Measurements from ENCODE around the gene ZNF652.
A peak's percentile ranks its signal among the peaks of the same experiment; 100 is the strongest.
"Not testable (repeated sequence)": the region's sequence is repeated elsewhere in the genome, so short reads cannot be mapped to it uniquely, and the experiment has no call there.

ZNF652 gene

GRCh38 chr17:49365667-49366066 is 3.6 kb upstream of the ZNF652 start:
- DNase-seq (ENCODE audit: low read depth) = no peak
- TF ChIP-seq CTCF (IDR thresholded peaks at IDR 0.05; ENCODE audit: low read depth, low read length, missing control alignments) = peak; percentile 31
- no peak overlapping the region for H3K4me3 ChIP-seq (ENCODE audit: low read depth, low read length)

- not testable (repeated sequence) for DNase-seq (ENCODE audit: low read depth); H3K4me3 ChIP-seq (ENCODE audit: low read depth, low read length)
Measured at GRCh38 chr17:49365126-49365525, 3.1 kb upstream of the ZNF652 start.

- no peak overlapping the region for H3K4me3 ChIP-seq (ENCODE audit: low read depth, low read length)
- no peak for TF ChIP-seq CTCF (IDR thresholded peaks at IDR 0.05; ENCODE audit: low read depth, low read length, missing control alignments)
- DNase-seq (ENCODE audit: low read depth) = no peak
Measured at GRCh38 chr17:49364119-49364518, 2.1 kb upstream of the ZNF652 start.

GRCh38 chr17:49363251-49363650 is 1.2 kb upstream of the ZNF652 start:
- TF ChIP-seq CTCF (IDR thresholded peaks at IDR 0.05; ENCODE audit: low read depth, low read length, missing control alignments) = no peak
- DNase-seq (ENCODE audit: low read depth) = no peak
- H3K4me3 ChIP-seq (ENCODE audit: low read depth, low read length) = no peak overlapping the region

DNA sequence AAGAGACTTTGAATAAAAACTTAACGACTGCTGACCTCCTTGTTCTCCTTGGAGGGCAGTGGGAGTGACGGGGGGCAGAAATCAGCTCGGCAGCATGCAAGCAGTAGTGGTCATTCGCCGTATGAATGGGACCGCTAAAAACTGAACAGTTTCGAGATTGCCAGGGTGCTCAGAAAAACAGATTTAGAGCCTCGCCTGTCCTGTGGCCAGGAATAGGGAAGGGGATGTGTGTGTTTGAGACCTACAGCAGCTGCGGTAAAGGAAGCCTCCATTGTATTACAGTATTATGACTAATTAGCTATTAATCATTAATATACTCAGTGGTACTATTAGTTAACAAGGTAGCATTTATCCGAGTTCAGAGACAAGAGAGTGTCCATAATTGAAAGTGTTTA is 670 bp upstream of the ZNF652 start:
- DNase-seq (ENCODE audit: low read depth) = no peak
- TF ChIP-seq CTCF (IDR thresholded peaks at IDR 0.05; ENCODE audit: low read depth, low read length, missing control alignments) = no peak
- peak overlapping the region; percentile 92 for H3K4me3 ChIP-seq (ENCODE audit: low read depth, low read length)

GRCh38 chr17:49361129-49361901 is 735 bp downstream of the ZNF652 start:
- TF ChIP-seq CTCF (IDR thresholded peaks at IDR 0.05; ENCODE audit: low read depth, low read length, missing control alignments) = no peak
- DNase-seq (ENCODE audit: low read depth) = peak; percentile 52

DNA sequence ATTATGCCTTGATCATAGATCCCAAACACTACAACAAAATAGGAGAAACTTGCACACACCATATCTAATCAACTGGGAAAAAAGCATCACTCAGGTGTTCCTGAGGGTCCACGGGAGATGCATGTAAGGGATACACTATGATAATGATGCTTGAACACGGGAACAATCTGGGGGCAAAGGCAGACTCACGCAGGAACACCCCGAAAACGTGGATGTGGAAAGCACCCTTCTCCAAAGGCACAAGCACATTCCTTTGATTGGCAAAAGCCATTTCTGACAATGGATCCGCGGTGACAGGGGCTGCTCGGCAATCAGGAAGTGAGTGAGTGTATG is 1.3 kb downstream of the ZNF652 start:
- TF ChIP-seq CTCF (IDR thresholded peaks at IDR 0.05; ENCODE audit: low read depth, low read length, missing control alignments) = no peak
- H3K4me3 ChIP-seq (ENCODE audit: low read depth, low read length) = peak overlapping the region; percentile 92
- no peak for DNase-seq (ENCODE audit: low read depth)

More at GRCh38 chr17:49361129-49361901, 735 bp downstream of the ZNF652 start:
- H3K4me3 ChIP-seq (ENCODE audit: low read depth, low read length) = peak overlapping the region; percentile 92

Data from GM12864 (cell line).